H1 (cell line): ENCODE data around the gene ANKS1B. TPM values are rescaled to one million over a fixed set of nuclear protein-coding genes. Genes with fewer than 3 reads are reported as not detected.

Experiments used
- BCL11A ChIP-seq, 2 experiments: IDR thresholded peaks; one replicate each; pipeline ENCODE4 v1.6.1; 2011; ENCODE audit warnings: low read depth in 2 of 2, low read length in 2 of 2, mild to moderate bottlenecking in 2 of 2
- CHD7 ChIP-seq: fragments of 300-600 bp; sonication (generic); IDR thresholded peaks from 2 replicates; pipeline ENCODE4 v1.7.1; 2012; ENCODE audit warnings: low read length, moderate library complexity, mild to moderate bottlenecking, inconsistent platforms; ENCODE audit not compliant: insufficient replicate concordance
- CTBP2 ChIP-seq: IDR thresholded peaks from 2 replicates; pipeline ENCODE4 v1.7.0; 2011; ENCODE audit warnings: borderline replicate concordance, mild to moderate bottlenecking, moderate library complexity, mixed read lengths, low read length; ENCODE audit not compliant: insufficient read depth, insufficient read length
- E2F6 ChIP-seq: IDR thresholded peaks from 2 replicates; pipeline ENCODE4 v1.6.1; 2012; ENCODE audit warnings: inconsistent platforms
- EZH2 ChIP-seq: fragments of 200-600 bp; sonication (generic); IDR thresholded peaks from 2 replicates; pipeline ENCODE4 v1.7.1; 2012; ENCODE audit warnings: low read depth, mild to moderate bottlenecking, moderate library complexity, low read length, inconsistent platforms; ENCODE audit not compliant: severe bottlenecking
- HDAC2 ChIP-seq, 2 experiments: fragments of 300-600 bp in 1 of 2; sonication (generic) in 1 of 2; IDR thresholded peaks; 2 replicates each; pipeline ENCODE4 v1.6.1; 2011 to 2012; ENCODE audit warnings: low read depth in 2 of 2, low read length in 2 of 2, mild to moderate bottlenecking in 2 of 2, moderate library complexity in 2 of 2, borderline replicate concordance in 1 of 2, inconsistent platforms in 1 of 2
- TBP ChIP-seq: IDR thresholded peaks from 2 replicates; pipeline ENCODE4 v1.6.1; 2011; ENCODE audit warnings: low read depth, low read length, improper control_type of control experiment
- USF2 ChIP-seq: IDR thresholded peaks from 2 replicates; pipeline ENCODE4 v1.6.1; 2011; ENCODE audit warnings: low read length, improper control_type of control experiment
- polyA plus RNA-seq, 7 experiments: library from polyadenylated mRNA; depleted of rRNA in 3 of 7; stranded (reverse) in 5 of 7; unstranded in 2 of 7; fragments of >200 nt in 5 of 7; fragments of 200-250 nt in 2 of 7; gene quantifications; 1 replicate in 5 of 7; 2 replicates in 1 of 7; 4 replicates in 1 of 7; pipeline versions ENCODE4 v1.2.1 to v1.2.3, GENCODE V29; 2011 to 2013; ENCODE audit warnings: missing spikeins in 2 of 7, mixed read lengths in 2 of 7
- total RNA-seq: library from RNA; stranded (reverse); fragmentation: NEBNext Ultra II Directional; extraction: Animal tissue kit (Norgen Biotek cat#: 25700); gene quantifications from 2 replicates; pipeline ENCODE4 v1.2.1, GENCODE V29; 2021

ANKS1B gene
- total and polyA plus RNA-seq, 2 of the 8 experiments (the other 6 are each of a cell fraction or from before 2014, with no cell fraction given) = 2.7 to 6.1 TPM

GRCh38 chr12:98808243-98808875 lies 1176.4 kb downstream of the ANKS1B start (continued):
- TF ChIP-seq CHD7 (no peak), EZH2 (no peak), USF2 (no peak), HDAC2 (IDR thresholded peaks at IDR 0.05; ENCODE audit: borderline replicate concordance in 1 of 2, low read depth in 2 of 2, low read length in 2 of 2) (no peak), E2F6 (no peak), BCL11A (IDR thresholded peaks at IDR 0.05; ENCODE audit: low read depth in 2 of 2, low read length in 2 of 2) (no peak), TBP (no peak), CTBP2 (no peak)
